ENCODE results near the gene FGR.
"Not testable (repeated sequence)": the region's sequence is repeated elsewhere in the genome, so short reads cannot be mapped to it uniquely, and the experiment has no call there.

Gene FGR

GRCh38 chr1:27659497-27660299 lies 24.7 kb upstream of the FGR start:
- DNase-seq (ENCODE audit: low spot score) = peak; percentile 83

GRCh38 chr1:27658951-27659496 lies 24.0 kb upstream of the FGR start:
- DNase-seq (ENCODE audit: low spot score) = peak; percentile 73

- peak; percentile 71 for DNase-seq (ENCODE audit: low spot score)
Observed at GRCh38 chr1:27656157-27656893, 21.3 kb upstream of the FGR start.

- DNase-seq (ENCODE audit: low spot score) = no peak
Observed at GRCh38 chr1:27655151-27655937, 20.4 kb upstream of the FGR start.

- DNase-seq (ENCODE audit: low spot score) = no peak
Observed at GRCh38 chr1:27652111-27652864, 17.3 kb upstream of the FGR start.

- DNase-seq (ENCODE audit: low spot score) = no peak
Observed at GRCh38 chr1:27650539-27651175, 15.7 kb upstream of the FGR start.

- DNase-seq (ENCODE audit: low spot score) = no peak
Observed at GRCh38 chr1:27650171-27650538, 15.2 kb upstream of the FGR start.

- DNase-seq (ENCODE audit: low spot score) = no peak
Observed at GRCh38 chr1:27649306-27649635, 14.3 kb upstream of the FGR start.

GRCh38 chr1:27648602-27649305 lies 13.8 kb upstream of the FGR start:
- no peak for DNase-seq (ENCODE audit: low spot score)

- no peak for DNase-seq (ENCODE audit: low spot score)
Observed at GRCh38 chr1:27647328-27647727, 12.3 kb upstream of the FGR start.

GRCh38 chr1:27646676-27647075 lies 11.7 kb upstream of the FGR start:
- no peak for DNase-seq (ENCODE audit: low spot score)

GRCh38 chr1:27645071-27645415 lies 10.1 kb upstream of the FGR start:
- no peak for DNase-seq (ENCODE audit: low spot score)

GRCh38 chr1:27644369-27645070 lies 9.5 kb upstream of the FGR start:
- no peak for DNase-seq (ENCODE audit: low spot score)

GRCh38 chr1:27643600-27644368 lies 8.8 kb upstream of the FGR start:
- peak; percentile 70 for DNase-seq (ENCODE audit: low spot score)

GRCh38 chr1:27640514-27640913 lies 5.5 kb upstream of the FGR start:
- not testable (repeated sequence) for DNase-seq (ENCODE audit: low spot score)

- DNase-seq (ENCODE audit: low spot score) = no peak
Observed at GRCh38 chr1:27638805-27639204, 3.8 kb upstream of the FGR start.

- no peak for DNase-seq (ENCODE audit: low spot score)
Observed at GRCh38 chr1:27638047-27638734, 3.2 kb upstream of the FGR start.

GRCh38 chr1:27635396-27636142 lies 584 bp upstream of the FGR start:
- no peak for DNase-seq (ENCODE audit: low spot score)
